ENCODE data around the gene PIK3CG.
"Not testable (repeated sequence)": the region's sequence is repeated elsewhere in the genome, so short reads cannot be mapped to it uniquely, and the experiment has no call there.

The PIK3CG gene

DNA sequence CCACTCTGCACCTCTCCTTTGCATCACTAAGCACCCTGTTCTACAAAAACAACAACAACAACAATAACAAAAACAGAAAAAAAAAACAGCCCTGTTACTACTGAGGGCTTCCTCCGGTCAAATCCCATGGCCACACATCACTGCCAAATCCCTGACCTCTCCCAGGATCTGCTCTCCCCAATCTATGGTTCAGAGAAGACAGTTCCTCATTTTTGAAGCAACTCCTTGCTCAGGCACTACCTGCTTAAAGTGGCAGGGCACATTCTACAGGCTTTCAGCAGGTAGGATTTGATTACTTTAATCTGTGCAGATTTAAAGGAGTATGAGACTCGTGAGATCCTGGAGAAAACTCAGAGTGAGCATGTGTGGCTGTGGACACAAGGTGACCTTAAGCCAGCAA is 46.9 kb downstream of the PIK3CG start:
- TF ChIP-seq, protein P1, sequence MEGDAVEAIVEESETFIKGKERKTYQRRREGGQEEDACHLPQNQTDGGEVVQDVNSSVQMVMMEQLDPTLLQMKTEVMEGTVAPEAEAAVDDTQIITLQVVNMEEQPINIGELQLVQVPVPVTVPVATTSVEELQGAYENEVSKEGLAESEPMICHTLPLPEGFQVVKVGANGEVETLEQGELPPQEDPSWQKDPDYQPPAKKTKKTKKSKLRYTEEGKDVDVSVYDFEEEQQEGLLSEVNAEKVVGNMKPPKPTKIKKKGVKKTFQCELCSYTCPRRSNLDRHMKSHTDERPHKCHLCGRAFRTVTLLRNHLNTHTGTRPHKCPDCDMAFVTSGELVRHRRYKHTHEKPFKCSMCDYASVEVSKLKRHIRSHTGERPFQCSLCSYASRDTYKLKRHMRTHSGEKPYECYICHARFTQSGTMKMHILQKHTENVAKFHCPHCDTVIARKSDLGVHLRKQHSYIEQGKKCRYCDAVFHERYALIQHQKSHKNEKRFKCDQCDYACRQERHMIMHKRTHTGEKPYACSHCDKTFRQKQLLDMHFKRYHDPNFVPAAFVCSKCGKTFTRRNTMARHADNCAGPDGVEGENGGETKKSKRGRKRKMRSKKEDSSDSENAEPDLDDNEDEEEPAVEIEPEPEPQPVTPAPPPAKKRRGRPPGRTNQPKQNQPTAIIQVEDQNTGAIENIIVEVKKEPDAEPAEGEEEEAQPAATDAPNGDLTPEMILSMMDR (IDR thresholded peaks at IDR 0.05; ENCODE audit: low read depth, low read length): no peak
- H3K4me3 ChIP-seq (ENCODE audit: low read depth, low read length): no peak overlapping the region

DNA sequence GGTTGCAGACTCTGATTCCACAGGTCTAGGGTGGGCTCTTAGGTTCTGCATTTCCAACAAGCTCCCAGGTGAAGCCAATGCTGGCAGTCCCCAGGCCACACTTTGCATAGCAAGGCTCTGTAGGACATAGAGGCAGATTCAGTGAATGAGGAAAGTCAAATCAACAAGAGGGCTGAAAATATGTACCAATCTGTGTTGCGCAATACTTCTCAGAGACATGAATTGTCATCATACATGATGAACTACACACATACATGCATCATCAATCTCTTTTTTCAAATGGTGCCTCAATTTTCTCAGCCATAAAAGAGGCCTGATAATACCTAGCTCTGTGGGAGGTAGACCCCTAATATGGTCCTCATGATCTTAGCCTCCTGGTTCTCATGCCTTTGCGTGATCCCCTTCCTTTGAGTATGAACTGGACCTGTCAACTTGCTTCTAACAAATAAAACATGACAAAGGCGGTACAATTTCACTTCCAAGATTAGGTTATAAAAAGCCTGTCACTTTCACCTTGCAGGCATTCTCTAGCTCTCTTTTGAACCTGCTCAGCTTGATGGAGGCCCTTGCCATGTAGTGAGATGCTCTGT is 49.0 kb downstream of the PIK3CG start:
- TF ChIP-seq, protein P1 (IDR thresholded peaks at IDR 0.05; ENCODE audit: low read depth, low read length): no peak
- H3K4me3 ChIP-seq (ENCODE audit: low read depth, low read length): no peak overlapping the region

DNA sequence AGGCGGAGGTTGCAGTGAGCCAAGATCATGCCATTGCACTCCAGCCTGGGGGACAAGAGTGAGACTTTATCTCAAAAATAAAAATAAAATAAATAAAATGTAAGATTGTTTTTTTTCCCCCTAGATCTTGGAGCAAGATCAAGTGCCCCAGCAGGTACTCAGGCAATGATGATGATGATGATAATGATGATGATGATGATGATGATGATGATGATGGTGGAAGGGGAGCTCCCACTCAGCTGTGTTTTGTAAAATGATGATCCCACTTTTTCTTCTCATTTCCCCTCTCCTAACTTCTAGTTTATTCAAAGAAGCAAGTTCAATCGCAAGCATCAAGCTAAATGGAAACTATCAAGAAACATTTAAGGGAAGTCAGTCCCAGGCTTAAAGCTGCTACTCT is 50.3 kb downstream of the PIK3CG start:
- TF ChIP-seq, protein P1 (IDR thresholded peaks at IDR 0.05; ENCODE audit: low read depth, low read length): no peak
- H3K4me3 ChIP-seq (ENCODE audit: low read depth, low read length): no peak overlapping the region

DNA sequence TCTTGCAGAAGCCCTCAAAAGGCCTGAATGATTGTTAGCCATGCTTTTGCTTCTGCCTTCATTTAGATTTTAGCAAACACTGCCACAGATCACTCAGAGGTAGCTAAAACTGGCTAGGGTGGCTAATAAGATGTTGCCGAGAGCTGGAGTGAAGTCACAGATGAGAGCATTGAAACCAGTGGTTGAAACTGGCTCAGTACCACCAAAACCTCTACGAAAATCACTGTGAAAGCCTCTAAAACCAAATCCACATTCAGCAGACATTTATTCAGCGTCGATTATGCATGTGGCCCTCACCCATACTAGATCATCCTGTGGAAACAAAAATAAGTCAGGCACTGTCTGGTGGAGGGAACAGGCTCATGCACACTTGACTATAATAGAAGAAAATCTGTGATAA is 50.8 kb downstream of the PIK3CG start:
- no peak overlapping the region for H3K4me3 ChIP-seq (ENCODE audit: low read depth, low read length)
- TF ChIP-seq, protein P1 (IDR thresholded peaks at IDR 0.05; ENCODE audit: low read depth, low read length): no peak

DNA sequence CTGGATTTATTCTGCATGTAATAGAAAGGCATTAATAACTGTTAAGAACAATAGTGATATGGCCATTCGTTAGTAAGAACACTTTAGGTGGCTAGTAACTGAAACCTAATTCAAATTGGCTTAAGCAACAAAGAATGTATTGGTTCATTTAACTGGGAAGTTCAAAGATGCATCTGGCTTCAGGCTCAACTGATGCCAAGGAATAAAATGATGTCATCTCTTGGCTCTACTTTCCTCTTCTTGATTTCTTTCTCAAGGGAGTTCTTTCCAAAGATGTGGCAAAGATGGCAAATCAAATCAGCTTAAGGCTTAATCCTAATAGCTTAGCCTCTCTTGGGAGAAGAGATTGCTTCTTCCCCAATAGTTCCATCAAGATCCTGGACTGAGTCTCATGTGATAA is 51.6 kb downstream of the PIK3CG start:
- TF ChIP-seq, protein P1 (IDR thresholded peaks at IDR 0.05; ENCODE audit: low read depth, low read length): no peak
- H3K4me3 ChIP-seq (ENCODE audit: low read depth, low read length): no peak overlapping the region

DNA sequence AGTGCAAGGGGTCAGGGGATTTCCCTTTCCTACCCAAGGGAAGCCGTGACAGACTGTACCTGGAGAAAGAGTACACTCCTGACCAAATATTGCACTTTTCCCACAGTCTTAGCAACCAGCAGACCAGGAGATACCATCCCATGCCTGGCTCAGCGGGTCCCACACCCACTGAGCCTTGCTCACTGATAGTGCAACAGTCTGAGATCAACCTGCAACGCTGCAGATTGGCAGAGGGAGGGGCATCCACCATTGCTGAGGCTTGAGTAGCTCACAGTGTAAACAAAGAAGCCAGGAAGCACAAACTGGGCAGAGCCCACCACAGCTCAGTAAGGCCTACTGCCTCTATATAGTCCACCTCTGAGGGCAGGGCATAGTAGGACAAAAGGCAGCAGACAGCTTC is 53.9 kb downstream of the PIK3CG start:
- TF ChIP-seq, protein P1 (IDR thresholded peaks at IDR 0.05; ENCODE audit: low read depth, low read length): no peak
- no peak overlapping the region for H3K4me3 ChIP-seq (ENCODE audit: low read depth, low read length)

DNA sequence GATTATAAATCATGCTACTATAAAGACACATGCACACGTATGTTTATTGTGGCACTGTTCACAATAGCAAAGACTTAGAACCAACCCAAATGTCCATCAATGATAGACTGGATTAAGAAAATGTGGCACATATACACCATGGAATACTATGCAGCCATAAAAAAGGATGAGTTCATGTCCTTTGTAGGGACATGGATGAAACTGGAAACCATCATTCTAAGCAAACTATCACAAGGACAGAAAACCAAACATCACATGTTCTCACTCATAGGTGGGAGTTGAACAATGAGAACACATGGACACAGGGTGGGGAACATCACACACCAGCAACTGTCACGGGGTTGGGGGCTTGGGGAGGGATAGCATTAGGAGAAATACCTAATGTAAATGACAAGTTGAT is 59.4 kb downstream of the PIK3CG start:
- H3K4me3 ChIP-seq (ENCODE audit: low read depth, low read length): not testable (repeated sequence)

DNA sequence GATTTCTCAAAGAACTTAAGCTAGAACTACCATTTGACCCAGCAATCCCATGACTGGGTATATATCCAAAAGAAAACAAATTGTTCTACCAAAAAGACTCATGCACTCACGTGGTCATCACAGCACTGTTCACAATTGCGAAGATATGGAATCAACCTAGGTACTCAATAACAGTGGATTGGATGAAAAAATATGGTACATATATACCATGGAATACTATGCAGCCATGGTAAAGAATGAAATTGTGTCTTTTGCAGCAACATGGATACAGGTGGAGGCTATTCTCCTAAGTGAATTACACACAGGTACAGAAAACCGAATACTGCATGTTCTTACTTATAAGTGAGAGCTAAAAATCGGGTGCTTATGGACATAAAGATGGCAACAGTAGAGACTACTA is 61.8 kb downstream of the PIK3CG start:
- TF ChIP-seq, protein P1 (IDR thresholded peaks at IDR 0.05; ENCODE audit: low read depth, low read length): no peak

More for the DNA sequence above, 61.8 kb downstream of the PIK3CG start:
- H3K4me3 ChIP-seq (ENCODE audit: low read depth, low read length): no peak overlapping the region
